Neural cell (in vitro differentiated cells): ENCODE data around the gene TMCO1. TPM values are rescaled to one million over a fixed set of nuclear protein-coding genes. Genes with fewer than 3 reads are reported as not detected.
"Not testable (repeated sequence)": the region's sequence is repeated elsewhere in the genome, so short reads cannot be mapped to it uniquely, and the experiment has no call there.

Source experiments
- H2AFZ ChIP-seq: fragments of 200-600, 300-800 bp; sonication (generic), shearing (Covaris generic); 2 replicates; pipeline ENCODE4 v1.6.0; 2014; ENCODE audit warnings: low read depth, mild to moderate bottlenecking, antibody characterized with exemption, low read length, moderate library complexity
- H3F3A ChIP-seq: fragments of 200-600 bp; shearing (Covaris generic); 2 replicates; pipeline ENCODE4 v1.6.1; 2016; ENCODE audit warnings: mild to moderate bottlenecking, moderate library complexity, mixed read lengths, antibody characterized with exemption, low read length; ENCODE audit not compliant: insufficient read depth, poor library complexity, severe bottlenecking
- H3K27ac ChIP-seq: fragments of 200-600, 300-800 bp; sonication (generic), shearing (Covaris generic); 2 replicates; pipeline ENCODE4 v1.5.1; 2014; ENCODE audit warnings: mild to moderate bottlenecking, low read length, moderate library complexity
- H3K27me3 ChIP-seq: fragments of 300-800, 200-600 bp; sonication (generic), shearing (Covaris generic); 2 replicates; pipeline ENCODE4 v1.6.0; 2014; ENCODE audit warnings: mild to moderate bottlenecking, low read depth, low read length, moderate library complexity; ENCODE audit not compliant: insufficient read depth
- H3K36me3 ChIP-seq: fragments of 300-800, 200-600 bp; sonication (generic), shearing (Covaris generic); 2 replicates; pipeline ENCODE4 v1.5.1; 2014; ENCODE audit warnings: mild to moderate bottlenecking, antibody characterized with exemption, low read length, moderate library complexity; ENCODE audit not compliant: insufficient read depth
- H3K4me2 ChIP-seq: fragments of 300-800, 200-600 bp; sonication (generic), shearing (Covaris generic); 2 replicates; pipeline ENCODE4 v1.6.0; 2014; ENCODE audit warnings: mild to moderate bottlenecking, low read length
- H3K4me3 ChIP-seq: fragments of 300-800, 200-600 bp; sonication (generic), shearing (Covaris generic); 2 replicates; pipeline ENCODE4 v1.5.1; 2014; ENCODE audit warnings: mild to moderate bottlenecking, low read length, moderate library complexity
- H3K79me2 ChIP-seq: fragments of 200-600 bp; shearing (Covaris generic); replicated peaks from 2 replicates; pipeline ENCODE4 v1.6.0; 2014; ENCODE audit warnings: mild to moderate bottlenecking, low read length, moderate library complexity; ENCODE audit not compliant: insufficient read depth
- H3K9ac ChIP-seq: fragments of 300-800, 200-600 bp; sonication (generic), shearing (Covaris generic); 2 replicates; pipeline ENCODE4 v1.6.1; 2016; ENCODE audit warnings: mild to moderate bottlenecking, low read length, mixed read lengths
- H3K9me2 ChIP-seq: fragments of 200-600 bp; shearing (Covaris generic); 2 replicates; pipeline ENCODE4 v1.6.1; 2016; ENCODE audit warnings: mild to moderate bottlenecking, low read length, mixed read lengths; ENCODE audit not compliant: insufficient read depth
- H3K9me3 ChIP-seq: fragments of 200-600, 300-800 bp; sonication (generic), shearing (Covaris generic); 2 replicates; pipeline ENCODE4 v1.6.1; 2016; ENCODE audit warnings: mild to moderate bottlenecking, mixed run types, low read length, moderate library complexity, mixed read lengths
- H4K20me1 ChIP-seq: fragments of 200-600 bp; shearing (Covaris generic); 2 replicates; pipeline ENCODE4 v1.6.1; 2016; ENCODE audit warnings: mild to moderate bottlenecking, mixed run types; ENCODE audit not compliant: insufficient read depth
- CTCF ChIP-seq: fragments of 450-650 bp; IDR thresholded peaks from 2 replicates; pipeline ENCODE4 v1.5.1; 2014; ENCODE audit warnings: antibody characterized with exemption, mild to moderate bottlenecking, moderate library complexity; ENCODE audit not compliant: poor library complexity, severe bottlenecking
- EP300 ChIP-seq: fragments of 450-650 bp; conservative IDR thresholded peaks from 2 replicates; pipeline ENCODE4 v1.6.1; 2014; ENCODE audit warnings: antibody characterized with exemption, mild to moderate bottlenecking, moderate library complexity; ENCODE audit not compliant: poor library complexity, severe bottlenecking
- EZH2 ChIP-seq: fragments of 200-600, 300-800 bp; shearing (Covaris generic), sonication (generic); IDR thresholded peaks from 2 replicates; pipeline ENCODE4 v1.6.1; 2014; ENCODE audit warnings: antibody characterized with exemption, low read length, borderline replicate concordance, mild to moderate bottlenecking; ENCODE audit not compliant: insufficient read depth, poor library complexity, severe bottlenecking
- MXI1 ChIP-seq: fragments of 450-650 bp; conservative IDR thresholded peaks from 2 replicates; pipeline ENCODE4 v1.6.1; 2014; ENCODE audit warnings: antibody characterized with exemption, mild to moderate bottlenecking; ENCODE audit not compliant: poor library complexity, severe bottlenecking
- REST ChIP-seq: IDR thresholded peaks from 2 replicates; pipeline ENCODE4 v1.6.1; 2012; ENCODE audit warnings: borderline replicate concordance
- SMC3 ChIP-seq: fragments of 450-650 bp; conservative IDR thresholded peaks from 2 replicates; pipeline ENCODE4 v1.6.1; 2014; ENCODE audit warnings: antibody characterized with exemption, mild to moderate bottlenecking, moderate library complexity; ENCODE audit not compliant: poor library complexity
- TAF1 ChIP-seq: IDR thresholded peaks from 2 replicates; pipeline ENCODE4 v1.6.1; 2012; ENCODE audit warnings: low read depth
- polyA plus RNA-seq: library from polyadenylated mRNA; depleted of rRNA; stranded (reverse); fragments of >200 nt; gene quantifications from 2 replicates; pipeline ENCODE4 v1.2.3, GENCODE V29; 2014

The TMCO1 gene
- polyA plus RNA-seq, 1 donor from 2014 or later, result 137 TPM

DNA sequence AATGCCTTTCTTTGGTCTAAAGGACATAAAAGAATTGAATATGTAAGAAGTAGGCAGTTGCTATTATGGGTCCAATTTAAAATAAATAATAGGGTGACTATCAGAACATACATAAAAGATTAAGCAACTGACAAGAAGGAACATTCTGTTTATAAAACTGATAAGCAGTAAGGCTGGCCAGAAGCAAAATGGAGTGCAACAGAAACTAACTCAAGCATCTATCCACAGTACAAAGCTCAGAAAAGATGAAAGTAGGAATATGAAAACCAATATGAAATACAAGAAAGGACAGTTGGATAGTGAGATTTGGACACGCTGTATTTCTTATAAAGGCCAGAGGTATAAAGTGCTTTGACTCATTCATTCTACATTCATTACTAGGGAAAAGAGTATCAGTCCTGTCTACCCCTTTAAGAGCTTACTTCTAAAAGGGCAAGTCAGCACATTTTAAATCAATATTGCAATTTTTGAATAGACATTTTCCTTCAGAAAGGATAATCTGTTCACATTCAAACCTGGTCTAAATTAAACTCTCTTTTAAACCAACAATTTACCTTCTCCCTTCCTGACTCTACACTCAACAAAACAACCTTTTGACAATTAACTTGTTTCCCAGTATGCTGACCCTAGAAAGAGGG, 84.7 kb downstream of the TMCO1 start (continued):
- TF ChIP-seq CTCF, result no peak

- H2AFZ ChIP-seq, H3K27ac ChIP-seq, H3K9me2 ChIP-seq, H3K9ac ChIP-seq, H3K4me3 ChIP-seq, H3K27me3 ChIP-seq, H3K9me3 ChIP-seq, H3K79me2 ChIP-seq, H3K36me3 ChIP-seq, H3F3A ChIP-seq, H3K4me2 ChIP-seq, H4K20me1 ChIP-seq: not testable (repeated sequence)
Observed at GRCh38 chr1:165680773-165681172, 87.9 kb downstream of the TMCO1 start.

DNA sequence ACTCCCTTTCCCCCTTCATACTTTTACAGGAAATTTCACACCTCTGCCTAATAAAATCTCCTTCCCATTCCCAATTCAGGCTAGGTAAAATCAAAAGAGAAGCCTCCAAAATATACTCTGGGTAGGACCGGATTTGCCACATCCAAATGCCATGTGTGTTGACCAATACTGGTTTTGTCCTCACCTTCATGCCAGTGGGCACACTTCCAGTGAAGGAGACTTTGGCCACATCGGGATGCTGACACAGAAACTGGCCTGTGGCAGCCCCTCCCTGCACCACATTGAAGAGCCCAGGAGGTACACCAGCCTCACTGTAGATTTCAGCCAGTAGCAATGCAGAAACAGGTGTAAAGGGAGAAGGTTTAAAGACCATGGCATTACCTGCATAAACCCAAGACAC, 88.4 kb downstream of the TMCO1 start:
- Histone ChIP-seq H3F3A (no peaks in the 10 kb centered on the region), H3K4me2 (no peak overlapping the region), H3K9me3 (no peaks in the 10 kb centered on the region), H3K27ac (no peak overlapping the region), H3K4me3 (no peak overlapping the region), H3K36me3 (peaks cover 5% of the 10 kb centered on the region), H3K9me2 (no peaks in the 10 kb centered on the region), H3K27me3 (no peaks in the 10 kb centered on the region), H3K9ac (no peak overlapping the region), H2AFZ (no peak overlapping the region), H4K20me1 (no peaks in the 10 kb centered on the region), H3K79me2 (peaks cover 3% of the 10 kb centered on the region)
- TF ChIP-seq REST (no peak), EP300 (no peak), MXI1 (no peak), SMC3 (no peak), TAF1 (no peak), EZH2 (no peak)
